Fibroblast of mammary gland (primary cell): ENCODE measurements around the gene ARF1.

Experiments
- DNase-seq: peaks from one replicate; pipeline ENCODE4 v3.0.0-alpha.2; 2010; ENCODE audit warnings: low read depth
- H3K4me3 ChIP-seq: 2 replicates; pipeline ENCODE4 v1.5.1; 2011; ENCODE audit warnings: low read depth, mild to moderate bottlenecking, low read length, moderate library complexity; ENCODE audit not compliant: control insufficient read depth
- TF ChIP-seq, protein P1 (sequence below): conservative IDR thresholded peaks from 2 replicates; pipeline ENCODE4 v1.5.1; 2011; ENCODE audit warnings: low read depth, low read length, inconsistent platforms; ENCODE audit not compliant: control insufficient read depth, insufficient read depth

The ARF1 gene

DNA sequence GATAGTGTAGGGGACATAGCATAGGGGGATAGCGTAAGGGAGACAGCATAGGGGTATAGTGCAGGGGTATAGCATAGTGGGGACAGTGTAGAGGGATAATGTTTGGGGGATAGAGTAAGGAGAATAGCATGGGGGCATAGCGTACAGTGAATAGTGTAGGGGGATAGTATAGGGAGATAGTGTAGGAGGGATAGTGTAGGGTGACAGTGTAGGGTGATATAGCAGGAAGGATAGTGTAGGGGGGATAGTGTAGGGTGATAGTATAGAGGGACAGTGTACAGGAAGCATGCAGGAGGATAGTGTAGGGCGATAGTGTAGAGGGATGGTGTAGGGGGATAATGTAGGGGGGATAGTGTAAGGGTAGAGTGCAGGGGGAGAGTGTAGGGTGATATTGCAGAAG is 11.7 kb upstream of the ARF1 start:
- TF ChIP-seq, protein P1, sequence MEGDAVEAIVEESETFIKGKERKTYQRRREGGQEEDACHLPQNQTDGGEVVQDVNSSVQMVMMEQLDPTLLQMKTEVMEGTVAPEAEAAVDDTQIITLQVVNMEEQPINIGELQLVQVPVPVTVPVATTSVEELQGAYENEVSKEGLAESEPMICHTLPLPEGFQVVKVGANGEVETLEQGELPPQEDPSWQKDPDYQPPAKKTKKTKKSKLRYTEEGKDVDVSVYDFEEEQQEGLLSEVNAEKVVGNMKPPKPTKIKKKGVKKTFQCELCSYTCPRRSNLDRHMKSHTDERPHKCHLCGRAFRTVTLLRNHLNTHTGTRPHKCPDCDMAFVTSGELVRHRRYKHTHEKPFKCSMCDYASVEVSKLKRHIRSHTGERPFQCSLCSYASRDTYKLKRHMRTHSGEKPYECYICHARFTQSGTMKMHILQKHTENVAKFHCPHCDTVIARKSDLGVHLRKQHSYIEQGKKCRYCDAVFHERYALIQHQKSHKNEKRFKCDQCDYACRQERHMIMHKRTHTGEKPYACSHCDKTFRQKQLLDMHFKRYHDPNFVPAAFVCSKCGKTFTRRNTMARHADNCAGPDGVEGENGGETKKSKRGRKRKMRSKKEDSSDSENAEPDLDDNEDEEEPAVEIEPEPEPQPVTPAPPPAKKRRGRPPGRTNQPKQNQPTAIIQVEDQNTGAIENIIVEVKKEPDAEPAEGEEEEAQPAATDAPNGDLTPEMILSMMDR = no peak
- no peak overlapping the region for H3K4me3 ChIP-seq
- DNase-seq = no peak

DNA sequence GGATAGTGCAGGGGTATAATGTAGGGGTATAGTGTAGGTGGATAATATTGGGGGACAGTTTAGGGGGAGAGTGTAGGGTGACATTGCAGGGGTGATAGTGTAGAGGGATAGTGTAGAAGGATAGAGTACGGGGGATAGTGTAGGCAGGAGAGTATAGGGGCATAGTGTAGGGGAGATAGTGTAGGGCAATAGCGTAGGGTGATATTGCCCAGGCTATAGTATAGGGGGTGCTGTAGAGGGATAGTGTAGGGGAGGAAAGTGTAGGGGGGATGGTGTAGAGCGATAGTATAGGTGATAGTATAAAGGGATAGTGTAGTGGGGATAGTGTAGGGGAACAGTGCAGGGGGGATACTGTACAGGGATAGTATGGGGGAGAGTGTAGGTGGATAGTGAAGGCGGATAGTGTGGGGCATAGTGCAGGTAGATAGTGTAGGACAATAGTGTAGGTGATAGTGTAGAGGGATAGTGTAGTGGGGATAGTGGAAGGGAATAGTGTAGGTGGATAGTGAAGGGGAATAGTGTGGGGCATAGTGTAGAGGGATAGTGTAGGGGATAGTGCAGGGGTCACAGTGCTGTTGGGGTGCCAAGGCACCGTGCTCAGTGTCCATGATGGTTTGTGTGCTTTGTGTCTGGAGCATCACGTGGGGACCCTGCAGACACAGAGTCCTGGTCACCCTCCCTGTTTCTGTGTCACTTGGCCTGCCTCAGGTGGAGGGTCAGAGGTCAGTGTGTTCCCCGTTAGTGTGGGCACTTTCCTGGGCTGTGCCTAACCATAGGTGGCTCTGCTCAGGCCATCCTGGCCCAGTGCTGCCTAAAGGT is 10.5 kb upstream of the ARF1 start:
- no peak for DNase-seq
- TF ChIP-seq, protein P1 = no peak
- H3K4me3 ChIP-seq = no peak overlapping the region

DNA sequence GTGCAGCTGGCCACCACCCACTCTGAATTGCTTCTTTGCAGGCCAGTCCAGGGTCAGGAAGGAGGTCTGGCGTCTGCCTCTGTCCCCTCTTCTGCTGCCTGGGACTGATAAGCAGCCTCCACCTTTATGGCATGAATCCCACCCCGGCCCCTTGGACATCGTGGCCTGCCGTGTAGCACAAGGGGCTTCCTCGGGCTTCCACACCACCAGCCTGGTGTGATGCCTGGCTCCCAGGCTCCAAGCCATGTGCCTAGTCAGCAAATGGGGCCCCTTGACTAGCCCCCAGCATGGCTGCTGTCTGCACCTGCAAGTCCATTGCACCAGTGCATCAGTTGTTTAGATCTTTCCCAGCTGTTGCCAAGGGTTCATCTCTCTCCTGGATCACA is 9.9 kb upstream of the ARF1 start:
- DNase-seq = no peak
- TF ChIP-seq, protein P1 = no peak
- H3K4me3 ChIP-seq = no peak overlapping the region

DNA sequence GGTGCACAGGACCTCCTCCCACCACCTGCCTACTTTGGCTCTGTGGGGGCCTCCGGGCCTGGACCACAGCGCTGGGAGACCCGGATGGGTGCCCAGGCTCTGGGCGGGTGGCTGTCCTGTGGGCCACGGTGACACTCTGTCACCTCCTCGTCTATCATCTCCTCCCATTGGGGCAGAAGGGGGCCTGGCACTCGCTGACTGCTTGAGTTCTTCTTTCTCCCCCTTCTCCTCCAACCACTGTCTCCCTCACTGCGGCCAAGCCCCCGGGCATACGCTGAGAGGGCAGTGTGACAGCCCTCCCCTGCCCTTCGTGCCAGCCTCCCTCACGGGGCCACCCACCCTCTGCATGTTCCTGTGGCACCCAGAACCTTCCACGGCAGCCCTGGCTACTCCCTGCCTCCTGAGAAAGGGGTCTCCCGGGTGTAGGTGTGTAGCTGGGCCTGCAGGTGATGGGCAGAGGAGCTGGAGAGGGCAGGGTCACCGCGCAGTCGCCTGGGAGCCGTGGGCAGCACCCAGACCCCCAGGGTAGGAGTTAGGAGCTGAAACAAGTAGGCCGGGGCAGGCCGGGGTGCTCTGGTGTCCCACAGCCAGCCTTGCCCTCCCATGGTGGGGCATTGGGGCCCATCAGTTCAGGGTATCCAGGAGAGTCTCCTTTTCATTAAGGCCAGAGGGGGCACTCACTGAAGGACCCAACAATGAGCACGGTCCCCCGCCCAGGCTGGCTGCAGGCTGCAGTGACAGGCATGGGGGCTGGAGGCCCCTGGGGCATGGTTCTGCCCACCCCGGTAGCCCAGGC is 9.2 kb upstream of the ARF1 start:
- no peak for DNase-seq
- no peak overlapping the region for H3K4me3 ChIP-seq
- TF ChIP-seq, protein P1 = no peak

DNA sequence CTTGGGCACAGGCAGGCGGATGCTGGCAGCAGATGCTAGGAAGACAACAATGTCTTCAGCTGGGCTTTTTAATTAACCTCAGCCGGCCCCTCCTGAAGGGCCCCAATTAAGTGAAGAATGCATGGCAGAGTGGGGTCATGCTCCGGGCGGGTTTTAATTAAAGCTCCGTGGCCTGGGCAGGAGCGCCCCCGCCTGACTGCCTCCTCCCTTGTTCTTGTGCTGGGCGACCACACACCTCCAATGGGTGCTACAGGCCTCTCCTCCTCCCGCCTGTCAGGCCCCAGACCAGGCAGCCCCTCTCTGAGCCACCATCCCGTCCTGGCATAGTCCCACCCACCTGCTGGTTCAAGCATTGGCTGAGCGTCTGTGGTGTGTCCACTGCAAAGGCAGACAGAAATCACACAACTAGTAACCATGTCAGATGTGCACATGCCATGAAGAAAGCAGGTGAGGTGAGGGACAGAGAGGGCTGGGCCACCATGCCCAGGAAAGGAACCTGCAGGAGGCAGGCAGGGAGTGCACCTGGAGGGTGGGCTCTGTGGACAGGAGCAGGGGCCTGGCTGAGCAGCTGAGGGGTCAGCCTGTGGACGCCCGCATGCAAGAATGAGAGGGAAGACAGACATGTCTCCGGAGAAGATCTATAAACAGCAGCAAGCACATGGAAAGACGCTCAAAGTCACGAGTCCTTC is 8.5 kb upstream of the ARF1 start:
- no peak overlapping the region for H3K4me3 ChIP-seq
- TF ChIP-seq, protein P1 = no peak
- no peak for DNase-seq

DNA sequence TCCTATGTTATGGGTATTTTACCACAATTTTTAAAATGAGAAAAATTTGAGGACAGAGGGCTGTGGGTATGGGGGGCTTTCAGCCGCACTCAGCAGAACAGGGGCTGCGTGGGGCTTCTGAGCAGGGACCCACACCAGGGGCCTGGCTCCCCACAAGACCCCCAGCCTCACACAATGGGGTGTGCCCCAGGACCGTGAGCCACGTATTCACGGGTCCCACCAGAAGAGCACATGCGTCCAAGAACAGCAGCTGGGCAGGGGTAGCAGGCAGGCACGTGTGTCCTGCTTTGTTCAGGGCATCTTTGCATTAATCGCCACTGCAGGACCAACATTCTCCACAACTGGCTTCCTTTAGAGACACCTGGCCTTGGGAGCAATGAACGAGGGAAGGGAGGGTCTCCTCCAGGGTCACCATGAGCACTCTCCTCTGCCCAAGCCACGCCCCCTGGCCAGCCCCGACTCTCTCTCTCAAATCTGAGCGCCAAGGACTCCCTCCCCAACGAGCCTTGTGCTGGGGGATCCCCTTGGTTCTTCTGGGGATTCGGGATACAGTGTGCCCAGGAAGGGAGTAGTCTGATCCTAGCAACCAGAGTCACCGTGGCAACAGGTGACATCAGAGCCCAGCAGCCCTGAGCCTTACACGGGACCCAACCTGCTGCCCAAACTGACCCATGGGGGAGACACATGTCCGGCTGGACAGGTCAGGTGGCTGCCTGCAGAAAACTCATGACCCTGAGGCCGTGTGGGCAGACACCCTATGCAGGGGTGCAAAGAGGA is 7.4 kb upstream of the ARF1 start:
- H3K4me3 ChIP-seq = no peak overlapping the region
- TF ChIP-seq, protein P1 = no peak
- no peak for DNase-seq
